HEK293T (cell line): ENCODE results near the gene METTL2B.

Source experiments
- BHLHE40 ChIP-seq: fragments of 450-650 bp; IDR thresholded peaks from 2 replicates; pipeline ENCODE4 v1.6.1; 2016; ENCODE audit warnings: mild to moderate bottlenecking, moderate library complexity, borderline replicate concordance
- FOXA1 ChIP-seq: fragments of 450-650 bp; IDR thresholded peaks from 2 replicates; pipeline ENCODE4 v1.6.1; 2016; ENCODE audit warnings: mild to moderate bottlenecking
- FOXM1 ChIP-seq: fragments of 450-650 bp; IDR thresholded peaks from 2 replicates; pipeline ENCODE4 v1.6.1; 2017; ENCODE audit warnings: mild to moderate bottlenecking, borderline replicate concordance
- L3MBTL2 ChIP-seq: fragments of 450-650 bp; conservative IDR thresholded peaks from 2 replicates; pipeline ENCODE4 v1.6.1; 2016; ENCODE audit warnings: mild to moderate bottlenecking
- SUZ12 ChIP-seq: fragments of 450-650 bp; IDR thresholded peaks from 2 replicates; pipeline ENCODE4 v1.6.1; 2016; ENCODE audit warnings: mild to moderate bottlenecking
- TARDBP ChIP-seq: fragments of 450-650 bp; IDR thresholded peaks from 2 replicates; pipeline ENCODE4 v1.6.1; 2016

GRCh38 chr7:128456255-128456725, 20.3 kb upstream of the METTL2B start:
- no peak; the same call in 1 of the 2 replicates for TF ChIP-seq L3MBTL2
- no peak for TF ChIP-seq SUZ12
- TF ChIP-seq FOXA1 = no peak
- no peak for TF ChIP-seq BHLHE40
- no peak for TF ChIP-seq TARDBP
- TF ChIP-seq FOXM1 = no peak
